Heart right ventricle (tissue), 16 donors: Measurements from ENCODE around the gene TBRG4. TPM values are rescaled to one million over a fixed set of nuclear protein-coding genes. Genes with fewer than 3 reads are reported as not detected.

ENCODE experiments used
- ATAC-seq, 8 donors: fragments of 200-7000 bp; cut with Tn5 transposase; one replicate each; pipeline ENCODE4 v1.9.1; 2020; ENCODE audit warnings: mild to moderate bottlenecking in 8 of 8, moderate library complexity in 8 of 8, moderate number of reproducible peaks in 1 of 8
- DNase-seq, 2 donors: peaks; one replicate each; pipeline ENCODE4 v3.0.0-alpha.2; 2020
- H3K27ac ChIP-seq, 10 donors: fragments of 200-600 bp; sonication (generic) in 2 of 10; one replicate each; pipeline versions ENCODE4 v1.5.0 to v1.8.0; 2020 to 2022; ENCODE audit warnings: mild to moderate bottlenecking in 3 of 10
- H3K27me3 ChIP-seq, 7 donors: fragments of 200-600 bp; one replicate each; pipeline ENCODE4 v1.8.0; 2021 to 2022; ENCODE audit warnings: mild to moderate bottlenecking in 2 of 7
- H3K36me3 ChIP-seq, 9 donors: fragments of 200-600 bp; sonication (generic) in 1 of 9; one replicate each; pipeline versions ENCODE4 v1.5.0 to v1.8.0; 2020 to 2022; ENCODE audit warnings: mild to moderate bottlenecking in 2 of 9
- H3K4me1 ChIP-seq, 9 donors: fragments of 200-600 bp; sonication (generic) in 1 of 9; one replicate each; pipeline versions ENCODE4 v1.5.0 to v1.8.0; 2020 to 2022; ENCODE audit warnings: mild to moderate bottlenecking in 4 of 9
- H3K4me3 ChIP-seq, 10 donors: fragments of 200-600 bp; sonication (generic) in 2 of 10; one replicate each; pipeline versions ENCODE4 v1.5.0 to v1.8.0; 2020 to 2022; ENCODE audit warnings: mild to moderate bottlenecking in 7 of 10, moderate library complexity in 2 of 10
- H3K9me3 ChIP-seq, 11 donors: fragments of 200-600 bp in 10 of 11; sonication (generic) in 2 of 11; one replicate each; pipeline versions ENCODE4 v1.5.0 to v1.8.0; 2013 to 2022; ENCODE audit warnings: mild to moderate bottlenecking in 2 of 11, control low read depth in 1 of 11, moderate library complexity in 1 of 11
- CTCF ChIP-seq, 9 donors: fragments of 200-600 bp; sonication (generic) in 2 of 9; IDR thresholded peaks; one replicate each; pipeline versions ENCODE4 v1.5.0 to v1.8.0; 2021 to 2022; ENCODE audit warnings: antibody characterized with exemption in 9 of 9, mild to moderate bottlenecking in 5 of 9, moderate library complexity in 1 of 9
- WGBS, 2 donors: extraction: QIAGEN DNeasy Blood & Tissue Kit; methylation state at CpG; one replicate each; pipeline ENCODE4 v1.1.7; 2013; ENCODE audit warnings: inconsistent platforms in 1 of 2; 5-methylcytosine and 5-hydroxymethylcytosine counted together
- intact Hi-C, 10 donors: fragments of 100-400 bp; cut with DNase I; formaldehyde crosslinking; loops; one replicate each; pipeline versions ENCODE4 v1.11.1 to v1.14.2; 2022
- polyA plus RNA-seq, 2 donors: library from polyadenylated mRNA; stranded (reverse); fragments of 200-250 nt; gene quantifications; one replicate each; pipeline ENCODE4 v1.2.3, GENCODE V29; 2013
- total RNA-seq, 10 donors: library from RNA; stranded (reverse); fragmentation: NEBNext Ultra II Directional in 3 of 10; extraction: Animal tissue kit (Norgen Biotek cat#: 25700) in 3 of 10; gene quantifications; one replicate each; pipeline versions ENCODE4 v1.2.1 to v1.2.4, GENCODE V29; 2021 to 2023
- donor health status: Arrhythmogenic right ventricular cardiomyopathy.
- donor health status: ischemic (EF 13 %, LVEDD 7.1; RV severe dilation, severe dysfunction).
- donor health status: healthy with polysubstance abuse.
- donor health status: DM: no; HTN: yes; CAD: no.
- donor health status: DM: no; HTN: no; CAD: no.
- donor health status: ischemic (EF 25% LVEDD 6.9; RV normal size, moderate dysfunction).
- donor health status: ischemic (EF 25% LVEDD 5.7; RV mildly dilated, moderate dysfunction).
- donor health status: healthy.
- donor health status: DM: yes; HTN: yes; CAD: no.
- donor health status: Ischemic cardiomyopathy.
- donor health status: ischemic (EF 35%, LVEDD 5.7; RV mildly dilated, moderate dysfunction).
- donor health status: nonischemic (EF 11% LVEDD 7.7; RV severe dilation, severe dysfunction).
- donor health status: DM: yes; HTN: yes; CAD: no.
- donor health status: PGD.
- donor health status: ischemic (EF 29% LVEDD 5.4; RV normal size, mild dysfunction).
- donor health status: nonischemic (EF 23%, LVEDD 6.1; RV moderate dilation, normal function).

Gene TBRG4
- total and polyA plus RNA-seq, 12 donors = 57.1 to 93.9 (median 67.4) TPM

DNA sequence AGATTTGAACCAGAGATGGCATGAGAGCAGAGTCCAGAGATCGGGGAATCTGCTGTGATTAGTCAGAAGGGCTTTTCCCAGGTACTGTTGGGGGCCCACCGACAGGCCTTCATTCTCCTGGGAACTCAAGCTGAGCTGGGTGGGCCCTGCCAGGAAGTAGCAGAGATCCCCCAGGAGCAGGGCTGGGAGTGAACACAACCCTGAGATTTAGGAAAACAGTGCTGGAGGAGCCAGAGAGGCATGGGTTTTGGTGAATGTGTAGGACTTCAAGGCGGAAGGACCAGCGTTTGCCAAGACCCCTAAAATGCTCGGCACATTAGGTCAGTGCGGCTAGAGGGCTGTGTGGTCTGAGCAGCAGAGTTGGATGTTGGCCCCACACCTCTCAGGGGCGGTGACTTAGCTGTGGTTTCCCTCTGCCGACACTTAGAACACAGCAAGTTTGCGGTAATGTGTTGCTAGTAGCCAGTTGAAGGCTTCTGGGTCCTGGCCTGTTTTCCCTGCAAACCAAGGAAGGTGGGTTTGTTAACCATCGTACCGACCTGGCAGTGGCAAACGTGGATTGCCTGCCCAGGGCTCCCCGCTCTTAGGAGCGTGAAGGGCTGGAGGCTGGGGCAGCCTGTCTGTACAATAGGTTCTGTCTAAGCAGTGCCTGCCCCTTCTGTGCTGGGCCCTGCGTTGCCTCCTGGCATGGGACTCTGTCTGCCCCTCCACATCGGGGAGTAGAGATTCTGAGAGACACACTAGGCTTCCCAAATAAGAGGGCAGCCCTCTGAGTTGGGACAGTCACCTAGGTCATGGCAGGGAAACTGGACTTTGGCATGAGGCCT lies 36.8 kb downstream of the TBRG4 start:
- intact Hi-C loops = loop anchor here in 1 of 10 donors (10.0 kb wide), 1 partner anchor 60 kb away; no protein-coding TSS in a partner anchor
- Histone ChIP-seq H3K27me3 (no peaks in the 10 kb centered on the region), H3K4me3 (no peak overlapping the region), H3K4me1 (peaks cover 0 to 12% (median 3%) of the 10 kb centered on the region in 9 donors), H3K27ac (no peak overlapping the region), H3K36me3 (peaks cover 0 to 83% (median 37%) of the 10 kb centered on the region in 9 donors), H3K9me3 (no peaks in the 10 kb centered on the region)
- no peak for TF ChIP-seq CTCF (IDR thresholded peaks at IDR 0.05)
- 92 to 93% methylated on average over 16 of the region's 16 CpGs for WGBS, 2 donors
- DNase-seq = no peak
- no peak for ATAC-seq

- DNase-seq (peak; percentile 53 to 70), ATAC-seq (peak in 7 of 8 donors; percentile 44 to 88 (median 68))
- WGBS, 2 donors = 77 to 86% methylated on average over 15 of the region's 15 CpGs
- Histone ChIP-seq H3K27me3 (no peaks in the 10 kb centered on the region), H3K4me1 (peaks cover 0 to 12% (median 3%) of the 10 kb centered on the region in 9 donors), H3K9me3 (no peaks in the 10 kb centered on the region), H3K27ac (no peak overlapping the region), H3K36me3 (peaks cover 0 to 91% (median 44%) of the 10 kb centered on the region in 9 donors), H3K4me3 (no peak overlapping the region)
- no peak for TF ChIP-seq CTCF (IDR thresholded peaks at IDR 0.05)
- intact Hi-C loops = loop anchor here in 1 of 10 donors (10.0 kb wide), 1 partner anchor 61 kb away; no protein-coding TSS in a partner anchor
These were observed 37.5 kb downstream of the TBRG4 start for GRCh38 chr7:45073786-45074527.

- H3K27ac ChIP-seq = no peak overlapping the region
- no peaks in the 10 kb centered on the region for H3K27me3 ChIP-seq
- peaks cover 0 to 12% (median 3%) of the 10 kb centered on the region in 9 donors for H3K4me1 ChIP-seq
- WGBS, 2 donors = 77 to 84% methylated on average over 17 of the region's 17 CpGs
- DNase-seq (no peak), ATAC-seq (peak in 2 of 8 donors; percentile 10 to 15)
- no peak overlapping the region for H3K4me3 ChIP-seq
- no peaks in the 10 kb centered on the region for H3K9me3 ChIP-seq
- peaks cover 0 to 98% (median 49%) of the 10 kb centered on the region in 9 donors for H3K36me3 ChIP-seq
- TF ChIP-seq CTCF (IDR thresholded peaks at IDR 0.05) = no peak
- intact Hi-C loops = loop anchor here in 1 of 10 donors (10.0 kb wide), 1 partner anchor 62 kb away; no protein-coding TSS in a partner anchor
These were observed 38.3 kb downstream of the TBRG4 start for GRCh38 chr7:45073031-45073785.
